Calu3 (cell line): Measurements from ENCODE around the gene CENPS. TPM values are rescaled to one million over a fixed set of nuclear protein-coding genes. Genes with fewer than 3 reads are reported as not detected.

Experiments used
- BruUV-seq: library from RNA; stranded (reverse); fragments of 400-500 nt; replicated peaks from 2 replicates; lab custom pipeline; 2021; lab: Mats Ljungman, UMichigan
- CTCF ChIA-PET: fragments of 300-600 bp; sonication (Branson Sonifier 250); formaldehyde crosslinking; loops from one replicate; lab custom pipeline; 2022; ENCODE audit warnings: antibody characterized with exemption; lab: Charles Lee
- DNase-seq: peaks from one replicate; pipeline ENCODE4 v3.0.0; 2022
- H3K27ac Mint-ChIP-seq: one replicate; pipeline ENCODE4 v1.8.0; 2022; ENCODE audit warnings: mixed read lengths; ENCODE audit not compliant: unreplicated experiment
- H3K27me3 Mint-ChIP-seq: one replicate; pipeline ENCODE4 v1.8.0; 2022; ENCODE audit warnings: mixed read lengths; ENCODE audit not compliant: unreplicated experiment
- H3K36me3 Mint-ChIP-seq: one replicate; pipeline ENCODE4 v1.8.0; 2022; ENCODE audit warnings: mild to moderate bottlenecking, moderate library complexity, mixed read lengths; ENCODE audit not compliant: insufficient read depth, unreplicated experiment
- H3K4me1 Mint-ChIP-seq: one replicate; pipeline ENCODE4 v1.8.0; 2022; ENCODE audit warnings: mild to moderate bottlenecking, low read depth, mixed read lengths; ENCODE audit not compliant: unreplicated experiment
- H3K4me3 Mint-ChIP-seq: one replicate; pipeline ENCODE4 v1.8.0; 2022; ENCODE audit warnings: mild to moderate bottlenecking, low read depth, moderate library complexity, mixed read lengths; ENCODE audit not compliant: unreplicated experiment
- H3K9me3 Mint-ChIP-seq: one replicate; pipeline ENCODE4 v1.8.0; 2022; ENCODE audit warnings: low read depth, mixed read lengths; ENCODE audit not compliant: unreplicated experiment
- intact Hi-C: fragments of 100-400 bp; cut with micrococcal nuclease; formaldehyde crosslinking; loops from one replicate; pipeline ENCODE4 v1.10.0; 2022; ENCODE audit not compliant: unreplicated experiment
- total RNA-seq: library from RNA; stranded (reverse); gene quantifications from 2 replicates; pipeline ENCODE4 v1.2.3, GENCODE V29; 2022
- TF ChIP-seq, protein P1 (sequence below): fragments of 200-600 bp; IDR thresholded peaks from one replicate; pipeline ENCODE4 v1.8.0; 2022; ENCODE audit warnings: antibody characterized with exemption; ENCODE audit not compliant: unreplicated experiment

The CENPS gene
- total RNA-seq, 1 experiment from 2014 or later: 18.0 TPM

DNA sequence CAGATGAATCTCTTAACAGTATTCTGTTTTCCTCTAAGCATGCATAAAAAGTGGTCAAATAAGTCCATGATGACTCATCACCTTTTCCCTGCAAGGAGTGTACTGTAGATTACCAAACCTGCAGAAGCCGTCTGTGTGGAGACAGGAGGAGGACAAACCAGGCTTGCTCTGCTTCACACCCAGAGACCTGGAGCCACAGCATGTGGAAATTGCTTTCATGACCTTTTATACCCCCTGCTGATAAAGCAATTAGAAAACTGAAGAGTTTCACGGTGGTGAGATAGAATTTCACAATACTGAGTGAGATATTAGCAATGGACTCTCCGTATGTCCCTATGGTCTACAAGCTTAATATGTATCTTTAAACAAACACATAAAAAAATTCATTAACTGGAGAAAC is 29.0 kb downstream of the CENPS start:
- Mint-ChIP-seq H3K36me3 (peaks cover 18% of the 10 kb centered on the region), H3K9me3 (no peaks in the 10 kb centered on the region), H3K4me3 (no peak overlapping the region), H3K27ac (no peak overlapping the region), H3K27me3 (no peaks in the 10 kb centered on the region), H3K4me1 (no peaks in the 10 kb centered on the region)
- intact Hi-C loops: no loop called here
- CTCF ChIA-PET: interaction anchor here (0.7 kb wide), 1 partner anchor 84 kb away, joined by 7 read pairs; no protein-coding TSS in a partner anchor
- DNase-seq: peak; percentile 40
- TF ChIP-seq, protein P1, sequence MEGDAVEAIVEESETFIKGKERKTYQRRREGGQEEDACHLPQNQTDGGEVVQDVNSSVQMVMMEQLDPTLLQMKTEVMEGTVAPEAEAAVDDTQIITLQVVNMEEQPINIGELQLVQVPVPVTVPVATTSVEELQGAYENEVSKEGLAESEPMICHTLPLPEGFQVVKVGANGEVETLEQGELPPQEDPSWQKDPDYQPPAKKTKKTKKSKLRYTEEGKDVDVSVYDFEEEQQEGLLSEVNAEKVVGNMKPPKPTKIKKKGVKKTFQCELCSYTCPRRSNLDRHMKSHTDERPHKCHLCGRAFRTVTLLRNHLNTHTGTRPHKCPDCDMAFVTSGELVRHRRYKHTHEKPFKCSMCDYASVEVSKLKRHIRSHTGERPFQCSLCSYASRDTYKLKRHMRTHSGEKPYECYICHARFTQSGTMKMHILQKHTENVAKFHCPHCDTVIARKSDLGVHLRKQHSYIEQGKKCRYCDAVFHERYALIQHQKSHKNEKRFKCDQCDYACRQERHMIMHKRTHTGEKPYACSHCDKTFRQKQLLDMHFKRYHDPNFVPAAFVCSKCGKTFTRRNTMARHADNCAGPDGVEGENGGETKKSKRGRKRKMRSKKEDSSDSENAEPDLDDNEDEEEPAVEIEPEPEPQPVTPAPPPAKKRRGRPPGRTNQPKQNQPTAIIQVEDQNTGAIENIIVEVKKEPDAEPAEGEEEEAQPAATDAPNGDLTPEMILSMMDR: no peak
- TSS peak; percentile 13 for BruUV-seq

DNA sequence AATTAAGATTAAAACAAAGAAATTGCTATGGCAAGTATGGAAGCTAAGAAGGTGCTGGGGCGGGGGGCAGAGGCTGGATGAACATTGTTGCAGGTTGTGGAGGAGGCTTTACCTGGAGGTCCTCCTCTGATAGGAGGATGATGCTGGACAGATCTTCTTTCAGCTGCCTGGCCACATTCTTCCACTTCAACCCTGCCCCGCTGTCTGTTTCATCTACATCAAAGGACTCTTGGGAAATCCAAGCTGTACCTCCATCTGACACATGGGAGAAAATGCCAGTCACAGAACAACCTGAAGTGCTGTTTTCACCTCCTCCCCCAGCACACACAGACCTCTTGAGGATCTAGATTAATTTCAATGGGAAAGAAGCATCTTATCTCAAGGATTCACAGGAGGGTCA is 36.8 kb downstream of the CENPS start:
- Mint-ChIP-seq H3K27ac (no peak overlapping the region), H3K36me3 (peaks cover 30% of the 10 kb centered on the region), H3K4me3 (no peak overlapping the region), H3K27me3 (no peaks in the 10 kb centered on the region), H3K4me1 (no peaks in the 10 kb centered on the region), H3K9me3 (no peaks in the 10 kb centered on the region)
- intact Hi-C loops: no loop called here
- CTCF ChIA-PET: no interaction called here
- TF ChIP-seq, protein P1: no peak
- no peak for DNase-seq
- BruUV-seq: no TSS peak

DNA sequence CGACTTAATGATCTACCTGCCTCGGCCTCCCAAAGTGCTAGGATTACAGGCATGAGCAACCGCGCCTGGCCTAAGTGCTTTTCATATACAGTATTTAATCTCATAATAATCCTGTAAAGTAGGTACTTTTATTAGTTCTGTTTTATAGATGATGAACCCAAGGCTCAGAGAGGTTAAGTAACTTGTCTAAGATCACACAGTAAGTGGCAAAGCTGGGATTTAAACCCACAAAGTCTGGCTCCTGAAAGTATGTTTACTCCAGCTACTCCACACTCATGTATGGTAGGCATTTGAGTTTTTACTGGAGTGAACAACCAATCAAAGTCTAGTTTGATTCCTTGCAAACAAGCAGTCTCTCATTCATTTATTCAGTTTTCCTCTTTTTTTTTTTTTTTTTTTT is 39.8 kb downstream of the CENPS start:
- DNase-seq: no peak
- Mint-ChIP-seq H3K36me3 (peaks cover 43% of the 10 kb centered on the region), H3K27ac (no peak overlapping the region), H3K9me3 (no peaks in the 10 kb centered on the region), H3K4me1 (no peaks in the 10 kb centered on the region), H3K27me3 (no peaks in the 10 kb centered on the region), H3K4me3 (no peak overlapping the region)
- BruUV-seq: no TSS peak
- intact Hi-C loops: no loop called here
- CTCF ChIA-PET: interaction anchor here (0.6 kb wide), 1 partner anchor 15 kb away, joined by 7 read pairs; no protein-coding TSS in a partner anchor
- TF ChIP-seq, protein P1: no peak

DNA sequence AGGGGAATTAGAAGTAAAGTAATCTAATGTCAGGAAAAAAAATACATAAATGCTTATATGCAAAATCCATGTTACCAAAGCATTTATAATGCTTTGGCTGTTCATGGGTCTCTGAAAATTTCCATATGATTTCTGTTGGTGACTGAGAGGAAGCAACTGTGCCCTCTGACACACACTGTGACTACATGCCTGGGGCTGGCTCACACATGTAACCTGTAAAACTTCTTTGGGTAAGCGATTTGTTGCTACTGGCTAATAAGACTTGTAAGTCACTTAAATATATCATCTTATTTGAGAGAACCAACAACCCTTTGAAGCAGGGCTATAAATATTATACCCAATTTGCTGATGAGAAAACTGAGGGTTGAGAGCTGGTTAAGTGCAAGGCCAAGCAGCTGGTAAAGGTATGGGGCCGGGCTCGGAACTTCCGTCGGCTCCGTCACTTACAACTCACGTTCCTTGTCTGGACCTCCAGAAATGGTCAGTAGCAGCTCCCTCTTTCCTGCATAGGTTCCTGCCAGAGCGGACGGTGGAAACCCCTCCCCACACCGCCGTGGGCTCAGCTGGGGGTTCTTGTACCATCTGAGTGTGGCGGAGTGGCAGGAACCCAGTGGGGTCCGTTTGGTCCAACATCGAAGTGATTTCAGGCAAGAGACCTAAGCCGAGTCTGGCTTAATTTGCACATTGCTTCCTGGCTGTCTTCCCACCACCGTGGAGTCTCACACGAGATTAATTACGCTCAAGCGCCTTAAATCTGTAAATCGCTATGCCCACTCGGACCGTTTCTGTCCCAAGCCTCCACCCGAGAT is 41.4 kb downstream of the CENPS start:
- Mint-ChIP-seq H3K4me1 (no peaks in the 10 kb centered on the region), H3K9me3 (no peaks in the 10 kb centered on the region), H3K27ac (peak overlapping the region; percentile 87), H3K4me3 (peak overlapping the region; percentile 96), H3K36me3 (peaks cover 52% of the 10 kb centered on the region), H3K27me3 (no peaks in the 10 kb centered on the region)
- intact Hi-C loops: no loop called here
- CTCF ChIA-PET: no interaction called here
- TF ChIP-seq, protein P1: no peak
- BruUV-seq: TSS peak; percentile 73
- DNase-seq: peak; percentile 8
